ENCODE measurements around the gene ZNRF3.

The ZNRF3 gene

GRCh38 chr22:28950617-28951411, 67.4 kb downstream of the ZNRF3 start:
- DNase-seq (ENCODE audit: extremely low read depth in 1 of 2, low read depth in 1 of 2), result no peak

- no peak for DNase-seq (ENCODE audit: extremely low read depth in 1 of 2, low read depth in 1 of 2)
Observed at GRCh38 chr22:28951530-28951929, 68.2 kb downstream of the ZNRF3 start.

DNA sequence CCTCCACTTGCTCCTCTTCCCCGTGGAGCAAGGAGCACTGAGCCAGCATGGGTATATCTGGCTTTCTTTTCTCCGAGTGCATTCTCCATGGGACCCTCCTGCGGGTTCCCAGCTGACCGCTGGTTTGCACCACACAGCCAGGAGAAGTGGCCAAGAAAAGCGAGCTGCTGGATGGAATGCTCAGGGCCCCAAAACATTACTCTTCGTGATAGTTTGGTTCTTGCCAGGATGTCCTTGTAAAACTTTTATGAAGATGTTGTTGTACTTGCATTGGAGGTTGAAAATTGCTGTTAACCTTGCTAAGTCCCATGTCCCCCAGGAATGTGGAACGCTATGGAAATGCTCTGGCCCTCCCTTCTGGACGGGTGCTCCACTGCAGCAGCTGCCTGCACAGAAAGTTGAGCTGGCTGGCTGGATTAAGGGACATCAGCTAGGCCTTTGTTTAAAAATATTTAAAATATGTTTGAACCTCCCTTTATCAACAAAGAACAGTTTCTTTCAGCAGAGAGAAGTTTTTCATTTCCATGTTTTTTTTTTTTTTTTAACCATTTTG, 68.7 kb downstream of the ZNRF3 start:
- DNase-seq (ENCODE audit: extremely low read depth in 1 of 2, low read depth in 1 of 2), result no peak

DNA sequence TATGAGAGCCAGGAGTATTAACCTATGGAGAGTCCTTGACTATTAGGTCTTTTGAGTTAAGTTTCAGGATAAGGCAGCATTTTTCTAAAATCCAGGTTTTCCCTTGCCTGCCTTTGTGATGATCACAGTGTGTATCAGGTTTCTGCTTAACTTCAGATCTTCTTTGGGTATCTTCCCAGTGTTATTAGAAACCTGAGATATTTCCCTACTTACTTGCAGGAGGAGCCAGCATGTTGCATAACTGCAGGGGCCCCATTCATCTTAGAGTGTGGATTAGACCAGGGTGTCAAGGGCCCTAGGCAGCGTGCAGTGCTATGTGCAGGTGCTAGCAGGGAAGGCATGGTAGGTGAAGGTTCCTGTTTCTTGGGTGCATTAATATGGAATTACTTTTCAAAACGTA, 69.5 kb downstream of the ZNRF3 start:
- DNase-seq (ENCODE audit: extremely low read depth in 1 of 2, low read depth in 1 of 2), result no peak

DNA sequence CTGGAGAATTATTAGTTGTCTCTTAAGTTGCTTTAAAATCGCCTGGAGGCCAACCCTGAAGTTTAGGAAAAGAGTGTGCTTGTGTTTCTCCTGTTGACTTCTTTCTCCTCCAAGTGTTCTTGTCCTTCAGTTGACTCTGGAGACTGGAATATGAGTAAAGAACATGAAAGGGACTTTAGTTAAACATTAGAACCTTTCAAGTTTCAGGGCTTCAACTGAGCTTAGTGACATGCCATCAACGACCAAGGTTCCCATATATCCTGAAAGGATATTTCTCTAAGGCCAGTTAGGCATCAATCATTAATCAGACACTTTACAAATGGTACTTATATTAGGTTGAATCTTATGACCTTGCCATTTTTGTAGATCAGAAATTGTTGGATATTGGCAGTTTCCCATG, 70.0 kb downstream of the ZNRF3 start:
- DNase-seq (ENCODE audit: extremely low read depth in 1 of 2, low read depth in 1 of 2), result no peak

DNA sequence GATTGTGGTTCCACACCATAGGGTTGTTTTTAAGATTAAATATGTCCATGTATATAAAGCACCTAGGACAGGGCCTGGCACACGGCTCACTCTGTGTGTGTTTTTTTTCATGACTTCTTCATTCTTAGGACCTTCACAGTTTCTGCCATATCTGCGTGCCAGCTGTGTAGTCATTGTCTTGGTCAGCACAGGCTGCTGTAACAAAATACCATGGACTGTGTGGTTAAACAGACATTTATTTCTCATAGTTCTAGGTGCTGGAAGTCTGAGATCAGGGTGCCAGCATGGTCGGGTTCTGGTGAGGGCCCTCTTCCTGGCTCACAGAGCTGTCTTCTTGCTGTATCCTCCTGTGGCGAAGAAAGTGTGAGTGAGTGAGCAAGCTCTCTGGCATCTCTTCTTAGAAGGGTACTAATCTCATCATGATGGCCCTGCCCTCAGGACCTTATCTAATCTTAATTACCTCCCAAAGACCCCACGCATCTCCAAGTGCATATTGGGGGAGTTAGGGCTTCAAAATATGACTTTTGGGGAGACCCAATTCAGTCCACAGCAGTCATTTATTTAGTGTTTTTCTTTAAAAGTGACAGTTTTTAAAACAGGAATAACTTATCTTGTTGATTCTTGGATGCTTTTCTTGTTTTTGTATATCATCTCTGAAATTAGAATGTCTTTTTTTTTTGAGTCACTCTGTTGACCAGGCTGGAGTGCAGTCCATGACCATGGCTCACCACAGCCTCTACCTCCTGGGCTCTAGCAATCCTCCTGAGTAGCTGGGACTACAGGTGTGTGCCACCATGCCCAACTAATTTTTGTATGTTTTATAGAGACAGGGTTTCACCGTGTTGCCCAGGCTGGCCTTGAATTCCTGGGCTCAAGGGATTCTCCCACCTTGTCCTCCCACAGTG, 70.9 kb downstream of the ZNRF3 start:
- no peak for DNase-seq (ENCODE audit: extremely low read depth in 1 of 2, low read depth in 1 of 2)

GRCh38 chr22:28955817-28956216, 72.4 kb downstream of the ZNRF3 start:
- peak; percentile 28 to 51 for DNase-seq (ENCODE audit: extremely low read depth in 1 of 2, low read depth in 1 of 2)

DNA sequence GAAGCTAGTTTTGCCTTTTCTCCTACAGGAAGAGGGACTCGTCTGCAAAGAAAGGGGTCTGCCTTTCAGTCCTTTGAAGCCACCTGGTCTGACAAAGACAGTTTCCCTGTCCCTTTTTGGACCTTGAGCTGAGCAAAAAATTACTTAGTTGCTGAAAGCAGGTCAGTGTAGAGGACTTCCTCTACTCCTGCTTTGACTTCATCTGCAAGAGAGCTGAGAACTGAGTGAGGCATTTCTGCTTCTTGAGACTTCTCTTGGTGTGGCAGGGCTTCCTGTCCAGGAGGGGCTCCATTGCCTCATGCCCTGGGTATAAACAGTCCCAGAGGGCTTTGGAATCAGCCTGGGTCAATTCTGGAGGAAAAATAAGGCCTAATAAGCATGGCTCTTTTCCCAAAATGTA, 73.1 kb downstream of the ZNRF3 start:
- DNase-seq (ENCODE audit: extremely low read depth in 1 of 2, low read depth in 1 of 2), result no peak

DNA sequence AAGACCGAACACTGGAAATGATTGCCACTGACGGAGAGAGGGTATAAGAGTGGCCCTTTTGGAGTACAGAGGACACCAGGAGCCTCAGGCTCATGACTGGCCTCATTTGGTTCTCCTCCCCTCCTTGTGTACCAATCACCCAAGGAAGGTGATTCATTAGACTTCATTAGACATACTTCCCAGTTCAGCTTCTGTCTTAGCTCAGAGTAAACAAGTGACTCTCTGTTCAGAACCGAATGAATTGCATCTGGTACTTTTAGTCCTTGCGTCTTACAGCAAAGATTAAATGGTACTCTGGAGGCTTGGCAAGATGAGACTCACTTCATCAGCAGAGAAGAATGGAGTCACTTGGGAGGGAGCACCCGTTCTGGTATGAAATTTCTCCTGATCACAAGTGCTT, 75.2 kb downstream of the ZNRF3 start:
- DNase-seq (ENCODE audit: extremely low read depth in 1 of 2, low read depth in 1 of 2), result no peak

- DNase-seq (ENCODE audit: extremely low read depth in 1 of 2, low read depth in 1 of 2), result no peak
Observed at GRCh38 chr22:28962042-28962554, 78.7 kb downstream of the ZNRF3 start.

GRCh38 chr22:28963362-28963761, 80.0 kb downstream of the ZNRF3 start:
- DNase-seq (ENCODE audit: extremely low read depth in 1 of 2, low read depth in 1 of 2), result no peak

GRCh38 chr22:28967163-28967665, 83.8 kb downstream of the ZNRF3 start:
- DNase-seq (ENCODE audit: extremely low read depth in 1 of 2, low read depth in 1 of 2), result no peak

GRCh38 chr22:28967969-28968368, 84.6 kb downstream of the ZNRF3 start:
- DNase-seq (ENCODE audit: extremely low read depth in 1 of 2, low read depth in 1 of 2), result no peak

- no peak for DNase-seq (ENCODE audit: extremely low read depth in 1 of 2, low read depth in 1 of 2)
Observed at GRCh38 chr22:28969401-28970168, 86.2 kb downstream of the ZNRF3 start.

- DNase-seq (ENCODE audit: extremely low read depth in 1 of 2, low read depth in 1 of 2), result no peak
Observed at GRCh38 chr22:28973352-28973751, 90.0 kb downstream of the ZNRF3 start.

GRCh38 chr22:28977060-28977459, 93.7 kb downstream of the ZNRF3 start:
- DNase-seq (ENCODE audit: extremely low read depth in 1 of 2, low read depth in 1 of 2), result no peak

DNA sequence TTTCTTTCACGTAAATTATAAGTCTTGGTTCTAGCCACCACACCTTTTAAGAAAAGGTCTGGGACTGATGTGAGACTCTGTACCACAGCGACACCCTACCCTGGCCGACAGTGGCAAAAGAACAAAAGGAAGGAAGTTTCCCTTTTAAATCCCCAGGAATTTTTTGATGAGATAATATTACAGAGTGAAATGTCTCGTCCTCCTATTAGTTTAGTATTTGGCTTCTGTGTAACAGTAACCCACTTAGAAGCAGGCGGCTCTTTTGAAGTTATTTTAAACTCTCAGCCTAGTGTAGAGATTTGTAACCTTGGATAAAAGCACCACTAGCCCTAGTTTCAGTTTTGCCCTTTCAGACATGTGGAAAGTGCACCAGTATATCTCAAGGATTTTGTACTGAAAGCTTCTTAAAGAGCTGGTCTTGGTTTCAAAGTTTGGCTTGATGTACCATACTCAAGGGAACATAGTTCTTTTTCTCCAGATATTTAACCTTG, 94.2 kb downstream of the ZNRF3 start:
- no peak for DNase-seq (ENCODE audit: extremely low read depth in 1 of 2, low read depth in 1 of 2)

- DNase-seq (ENCODE audit: extremely low read depth in 1 of 2, low read depth in 1 of 2), result no peak
Observed at GRCh38 chr22:28978158-28978557, 94.8 kb downstream of the ZNRF3 start.

GRCh38 chr22:28978863-28979796, 95.8 kb downstream of the ZNRF3 start:
- DNase-seq (ENCODE audit: extremely low read depth in 1 of 2, low read depth in 1 of 2), result no peak
